ENCODE measurements around the gene IGSF3. TPM values are rescaled to one million over a fixed set of nuclear protein-coding genes. Genes with fewer than 3 reads are reported as not detected.

Gene IGSF3
- total RNA-seq, 1 donor from 2014 or later = 29.4 TPM

- no peak overlapping the region for H3K4me3 Mint-ChIP-seq (ENCODE audit: unreplicated experiment)
- no peak overlapping the region for H3K27ac Mint-ChIP-seq (ENCODE audit: unreplicated experiment)
- TF ChIP-seq CTCF (IDR thresholded peaks at IDR 0.05; ENCODE audit: unreplicated experiment) = no peak
- H3K36me3 Mint-ChIP-seq (ENCODE audit: low read depth, unreplicated experiment) = no peaks in the 10 kb centered on the region
- H3K4me1 Mint-ChIP-seq (ENCODE audit: unreplicated experiment) = peaks cover 10% of the 10 kb centered on the region
- H3K27me3 Mint-ChIP-seq (ENCODE audit: unreplicated experiment) = peaks cover 3% of the 10 kb centered on the region
- no peaks in the 10 kb centered on the region for H3K9me3 Mint-ChIP-seq (ENCODE audit: unreplicated experiment)
- DNase-seq (ENCODE audit: low spot score) = no peak
These were observed 30.2 kb upstream of the IGSF3 start for GRCh38 chr1:116697548-116698243.

GRCh38 chr1:116694524-116694923, 27.0 kb upstream of the IGSF3 start:
- Mint-ChIP-seq H3K27me3 (ENCODE audit: unreplicated experiment) (peaks cover 3% of the 10 kb centered on the region), H3K27ac (ENCODE audit: unreplicated experiment) (no peak overlapping the region)

GRCh38 chr1:116693759-116694480, 26.4 kb upstream of the IGSF3 start:
- Mint-ChIP-seq H3K27me3 (ENCODE audit: unreplicated experiment) (peaks cover 3% of the 10 kb centered on the region), H3K4me3 (ENCODE audit: unreplicated experiment) (no peak overlapping the region), H3K36me3 (ENCODE audit: low read depth, unreplicated experiment) (no peaks in the 10 kb centered on the region), H3K4me1 (ENCODE audit: unreplicated experiment) (peaks cover 10% of the 10 kb centered on the region), H3K27ac (ENCODE audit: unreplicated experiment) (no peak overlapping the region), H3K9me3 (ENCODE audit: unreplicated experiment) (no peaks in the 10 kb centered on the region)
- no peak for DNase-seq (ENCODE audit: low spot score)
- no peak for TF ChIP-seq CTCF (IDR thresholded peaks at IDR 0.05; ENCODE audit: unreplicated experiment)

More at GRCh38 chr1:116694524-116694923, 27.0 kb upstream of the IGSF3 start:
- Mint-ChIP-seq H3K9me3 (ENCODE audit: unreplicated experiment) (no peaks in the 10 kb centered on the region), H3K36me3 (ENCODE audit: low read depth, unreplicated experiment) (no peaks in the 10 kb centered on the region), H3K4me1 (ENCODE audit: unreplicated experiment) (peaks cover 10% of the 10 kb centered on the region), H3K4me3 (ENCODE audit: unreplicated experiment) (no peak overlapping the region)
- TF ChIP-seq CTCF (IDR thresholded peaks at IDR 0.05; ENCODE audit: unreplicated experiment) = no peak
- no peak for DNase-seq (ENCODE audit: low spot score)

GRCh38 chr1:116692879-116693278, 25.3 kb upstream of the IGSF3 start:
- Mint-ChIP-seq H3K36me3 (ENCODE audit: low read depth, unreplicated experiment) (no peaks in the 10 kb centered on the region), H3K27me3 (ENCODE audit: unreplicated experiment) (peaks cover 3% of the 10 kb centered on the region), H3K9me3 (ENCODE audit: unreplicated experiment) (no peaks in the 10 kb centered on the region), H3K4me1 (ENCODE audit: unreplicated experiment) (peaks cover 10% of the 10 kb centered on the region), H3K27ac (ENCODE audit: unreplicated experiment) (no peak overlapping the region), H3K4me3 (ENCODE audit: unreplicated experiment) (no peak overlapping the region)
- TF ChIP-seq CTCF (IDR thresholded peaks at IDR 0.05; ENCODE audit: unreplicated experiment) = no peak
- no peak for DNase-seq (ENCODE audit: low spot score)

GRCh38 chr1:116690849-116691406, 23.4 kb upstream of the IGSF3 start:
- DNase-seq (ENCODE audit: low spot score) = no peak
- Mint-ChIP-seq H3K9me3 (ENCODE audit: unreplicated experiment) (no peaks in the 10 kb centered on the region), H3K36me3 (ENCODE audit: low read depth, unreplicated experiment) (no peaks in the 10 kb centered on the region), H3K4me3 (ENCODE audit: unreplicated experiment) (no peak overlapping the region), H3K27ac (ENCODE audit: unreplicated experiment) (no peak overlapping the region), H3K27me3 (ENCODE audit: unreplicated experiment) (peaks cover 4% of the 10 kb centered on the region), H3K4me1 (ENCODE audit: unreplicated experiment) (peaks cover 4% of the 10 kb centered on the region)
- TF ChIP-seq CTCF (IDR thresholded peaks at IDR 0.05; ENCODE audit: unreplicated experiment) = no peak

Data from endothelial cell (in vitro differentiated cells).